NCI-H1105 treated with DMSO at 0.1 percent for 48 hours (cell line): ENCODE data around the gene GRHL3.
A peak's percentile ranks its signal among the peaks of the same experiment; 100 is the strongest.

Source experiments
- DNase-seq: peaks from one replicate; lab custom pipeline; 2025; lab: John Stamatoyannopoulos, UW

Gene GRHL3

DNA sequence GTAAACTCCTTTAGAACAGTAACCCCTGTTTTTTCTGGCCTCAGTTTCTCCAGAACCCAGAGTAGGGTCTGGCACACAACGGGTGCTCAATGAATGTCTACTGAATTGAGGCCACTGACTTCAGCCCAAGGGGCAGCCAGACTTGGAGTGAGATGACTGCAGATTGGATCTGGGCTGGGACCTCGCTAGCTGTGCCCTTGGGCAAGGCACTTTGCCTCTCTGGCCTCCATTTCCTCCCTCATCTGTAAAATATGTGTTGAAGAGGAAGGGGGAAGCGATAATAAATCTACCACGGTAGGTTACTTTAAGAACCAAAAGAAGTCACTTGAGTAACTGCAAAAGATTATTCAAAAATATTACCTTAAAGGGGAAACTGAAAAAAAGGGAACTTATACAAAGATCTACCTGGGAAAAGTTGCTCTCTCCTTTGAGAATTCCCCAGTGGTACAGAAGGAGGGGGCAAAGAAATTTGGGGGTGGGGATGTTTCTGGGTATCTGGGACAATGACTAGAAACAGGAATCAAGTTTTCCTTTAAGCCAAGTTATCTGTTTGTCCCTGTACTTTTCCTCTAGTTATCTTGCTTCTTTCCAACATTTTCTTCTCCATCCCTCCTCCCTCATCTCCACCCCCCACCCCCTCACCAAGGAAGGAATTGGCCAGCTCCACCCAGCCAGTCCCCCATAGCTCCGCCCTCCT lies 394 bp upstream of the GRHL3 start:
- DNase-seq = no peak

DNA sequence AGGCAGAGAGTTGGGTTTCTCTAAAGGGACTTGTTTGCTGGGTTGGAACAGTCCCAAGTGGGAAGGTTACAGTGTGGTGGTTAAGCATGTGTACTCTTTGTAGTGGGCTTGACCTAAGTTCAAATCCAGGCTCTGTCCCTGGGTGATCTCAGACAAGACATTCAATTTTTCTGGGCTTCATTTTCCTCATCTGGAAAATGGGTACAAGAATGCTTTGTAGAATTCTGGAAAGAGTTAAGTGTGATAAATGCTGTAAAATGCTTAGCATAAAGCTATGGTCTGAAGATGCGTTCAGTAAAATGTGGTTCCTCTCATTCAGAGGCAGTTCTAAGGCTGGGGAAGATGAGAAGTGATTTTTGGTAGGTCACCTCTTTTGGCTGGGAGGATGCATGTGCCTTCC lies 805 bp downstream of the GRHL3 start:
- no peak for DNase-seq

DNA sequence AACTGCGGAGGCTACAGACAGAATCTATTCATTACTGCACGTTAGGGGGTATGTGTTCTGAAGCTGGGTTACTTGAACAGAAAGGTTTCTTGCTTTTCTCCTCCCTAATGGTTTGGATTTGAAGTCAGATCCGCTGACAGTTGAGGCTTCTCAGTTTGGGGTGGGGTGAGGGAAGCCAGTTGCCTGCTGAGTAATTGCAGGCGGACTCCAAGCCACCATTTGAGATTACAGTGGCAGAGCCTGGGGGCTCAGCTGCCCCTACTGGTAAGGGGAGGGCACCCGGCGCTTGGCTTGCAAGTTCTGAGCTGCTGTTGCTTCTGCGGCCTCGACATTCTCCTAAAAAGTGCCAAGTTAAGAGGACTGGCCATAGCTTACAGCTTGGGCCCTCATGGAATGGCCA lies 2.0 kb downstream of the GRHL3 start:
- DNase-seq = no peak

DNA sequence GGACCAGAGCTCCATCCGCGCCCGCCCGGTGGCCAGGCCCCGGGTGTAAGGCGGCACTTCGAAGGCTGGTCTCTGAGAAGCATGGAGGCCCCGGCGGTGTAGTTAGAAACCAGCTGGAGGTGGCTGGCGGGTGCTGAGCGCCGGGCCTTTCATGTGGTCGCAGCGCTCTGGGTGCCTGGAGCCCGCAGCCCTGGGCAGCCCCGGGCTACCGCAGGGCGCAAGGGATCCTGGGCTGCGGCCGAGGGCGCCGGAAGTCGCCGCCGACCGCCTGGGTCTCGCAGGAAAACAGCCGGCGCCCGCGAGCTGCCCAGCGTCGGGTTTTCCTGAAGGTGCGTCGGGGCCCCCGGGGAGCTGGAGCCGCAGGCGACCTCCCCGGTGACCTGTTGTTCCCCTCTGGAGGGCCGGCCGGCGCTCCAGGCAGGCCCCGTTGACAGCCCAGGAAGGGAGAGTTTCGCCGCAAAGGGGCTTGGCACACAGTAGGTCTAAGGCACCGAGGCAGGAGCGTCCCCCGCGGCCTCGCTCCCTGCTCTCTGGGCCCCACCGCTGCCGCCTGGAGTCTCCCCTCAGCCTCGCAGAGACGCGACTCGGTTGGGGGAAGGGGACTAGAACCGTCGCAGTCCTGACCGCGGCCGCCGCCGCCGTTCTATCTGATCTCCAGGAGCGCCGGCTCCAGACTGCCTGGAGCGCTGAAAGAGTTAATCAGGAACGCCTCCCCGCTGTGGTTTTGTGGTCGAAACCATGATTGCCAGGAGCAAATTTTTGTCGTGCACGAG lies 2.7 kb downstream of the GRHL3 start:
- DNase-seq = no peak

DNA sequence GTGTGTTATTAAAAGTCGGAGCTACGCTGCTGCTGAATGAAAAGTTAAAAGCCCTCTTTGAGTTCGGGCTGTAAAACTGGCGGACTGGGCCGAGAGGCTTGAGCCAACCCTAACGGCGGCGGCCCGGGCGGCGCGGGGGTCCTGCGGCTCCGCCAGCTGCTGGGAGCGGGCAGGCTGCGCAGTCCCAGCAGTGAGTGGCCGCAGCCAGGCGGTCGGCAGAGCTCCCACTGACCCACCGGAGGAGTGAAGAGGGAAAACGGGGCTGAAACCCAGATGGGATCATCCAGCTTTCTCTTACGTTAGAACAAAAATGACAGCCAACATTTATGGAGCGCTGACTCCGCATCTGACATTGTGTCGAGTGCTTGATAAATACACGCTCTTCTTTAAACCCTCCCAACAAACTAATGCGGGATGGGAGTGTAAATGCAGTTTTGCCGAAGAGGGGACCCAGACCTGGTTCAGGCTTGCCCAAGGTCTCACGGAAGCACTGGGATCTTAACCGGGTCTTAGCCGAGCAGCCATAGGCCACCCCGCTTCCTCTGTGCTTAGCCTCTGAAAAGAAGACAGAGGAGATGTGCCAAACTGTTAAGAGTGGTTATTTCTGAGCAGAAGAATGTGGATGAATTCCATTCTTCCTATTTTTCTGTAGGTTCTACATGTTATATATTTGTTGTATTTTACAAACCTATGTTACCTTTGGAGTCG lies 3.5 kb downstream of the GRHL3 start:
- DNase-seq = no peak

DNA sequence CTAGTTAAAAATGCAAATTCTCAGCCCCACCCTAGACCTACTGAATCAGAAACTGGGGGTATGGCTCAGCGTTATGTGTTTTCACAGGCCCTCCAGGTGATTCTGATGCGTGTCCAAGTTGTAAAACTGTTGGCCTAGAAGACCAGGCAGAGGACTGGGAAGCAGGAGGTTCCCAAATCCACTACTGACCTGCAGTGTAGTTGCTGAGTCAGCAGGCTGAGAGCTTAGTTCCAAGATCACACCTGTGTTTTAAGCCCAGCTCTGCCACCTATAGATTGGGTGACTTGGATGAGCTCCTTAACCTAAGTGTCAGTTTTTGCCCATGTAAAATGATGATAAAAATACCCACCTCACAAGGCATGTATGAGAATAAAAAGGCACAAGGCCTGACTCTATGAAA lies 4.1 kb downstream of the GRHL3 start:
- DNase-seq = no peak

DNA sequence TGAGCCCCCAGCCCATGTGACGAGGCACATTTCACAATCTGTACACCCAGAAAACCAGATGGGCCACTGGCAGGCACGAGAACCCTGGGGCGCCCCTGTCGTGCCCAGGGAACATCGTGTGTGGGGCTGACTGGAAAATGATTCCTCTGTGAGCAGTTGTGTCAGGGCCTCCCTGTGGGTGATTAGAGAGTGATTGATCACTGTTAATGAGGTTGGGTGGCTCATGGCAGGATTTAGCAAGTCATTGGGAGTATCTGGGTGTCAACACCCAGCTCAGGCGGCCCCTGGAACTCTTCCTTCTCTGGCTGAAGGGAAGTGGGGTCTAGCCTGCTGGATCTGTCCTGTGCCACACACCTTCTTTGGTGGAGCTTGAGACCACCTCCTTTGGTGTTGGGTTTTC lies 5.7 kb downstream of the GRHL3 start:
- no peak for DNase-seq

DNA sequence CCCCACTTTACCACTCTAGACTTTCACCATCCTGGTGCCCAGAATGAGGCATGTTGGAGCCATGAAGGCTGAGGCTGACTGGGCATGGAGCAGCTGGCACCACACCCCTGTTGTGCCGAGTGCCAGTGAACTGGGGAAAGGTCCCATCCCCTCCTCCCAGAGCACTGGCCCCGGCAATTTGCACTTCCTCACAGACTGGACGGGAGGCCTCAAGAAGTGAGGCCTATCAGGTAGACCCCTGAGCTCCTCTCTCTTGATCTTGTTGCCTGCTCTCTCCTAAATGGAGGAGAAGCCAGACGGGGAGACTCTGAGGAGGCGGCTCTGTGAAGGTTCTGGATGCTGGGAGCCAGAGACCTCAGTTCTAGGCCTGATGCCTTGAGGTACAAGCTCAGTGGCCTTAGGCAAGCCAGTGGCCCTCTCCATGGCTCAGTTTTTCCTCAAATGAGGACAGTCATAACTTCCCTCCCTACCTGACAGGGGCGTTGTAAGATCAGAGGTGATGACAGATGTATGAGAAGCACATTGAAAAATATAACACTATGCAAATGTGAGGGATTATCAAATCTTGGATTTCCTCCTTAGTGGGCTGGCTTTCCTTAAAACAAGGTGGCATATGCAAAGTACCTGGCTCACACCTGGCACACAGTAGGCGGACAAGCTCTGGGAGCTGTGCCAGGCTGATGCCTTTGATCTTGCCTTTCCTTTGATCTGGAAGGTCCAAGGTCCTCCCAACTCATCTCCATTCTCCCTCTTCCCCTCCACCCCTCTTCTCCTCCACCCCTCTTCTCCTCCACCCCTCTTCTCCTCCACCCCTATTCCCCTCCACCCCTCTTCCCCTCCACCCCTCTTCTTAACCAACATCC lies 6.7 kb downstream of the GRHL3 start:
- DNase-seq = no peak

DNA sequence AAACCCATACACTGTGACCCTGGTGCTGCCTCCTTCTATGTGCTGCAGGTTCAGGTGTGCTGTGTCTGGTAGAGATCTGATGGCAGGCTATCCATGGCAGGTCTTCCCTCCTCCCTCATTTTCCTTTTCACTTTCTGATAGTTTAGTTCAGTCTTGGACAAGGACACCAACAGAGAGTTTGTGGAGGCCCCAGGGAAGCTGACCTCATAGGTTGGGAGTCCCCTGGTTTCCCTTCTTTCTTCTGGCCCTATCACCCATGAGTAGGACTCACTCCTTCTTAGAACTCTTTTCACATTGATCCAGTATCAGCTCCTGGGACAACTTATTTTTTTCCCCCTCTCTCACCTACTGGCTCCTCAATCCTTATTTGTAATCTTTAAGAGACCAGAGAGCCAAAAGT lies 8.3 kb downstream of the GRHL3 start:
- DNase-seq = no peak

DNA sequence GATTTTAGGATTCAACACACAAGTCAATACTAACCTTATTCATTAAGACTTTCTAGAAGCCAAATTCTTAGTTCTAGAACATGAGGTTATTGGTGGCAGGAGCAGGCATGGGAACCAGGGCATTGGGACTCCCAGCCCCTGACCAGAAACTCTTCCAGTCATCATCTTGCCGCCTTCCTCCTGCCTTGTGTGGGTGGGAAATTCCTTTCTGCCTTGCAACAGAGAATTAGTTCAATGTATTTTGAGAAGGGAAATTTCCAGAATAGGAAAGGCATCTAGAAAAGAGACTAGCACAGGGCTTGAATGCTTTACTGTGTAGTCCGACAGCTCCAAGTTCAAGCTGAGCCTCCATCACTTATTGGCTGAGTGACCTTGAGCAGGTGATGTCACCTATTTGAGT lies 8.7 kb downstream of the GRHL3 start:
- DNase-seq = no peak

DNA sequence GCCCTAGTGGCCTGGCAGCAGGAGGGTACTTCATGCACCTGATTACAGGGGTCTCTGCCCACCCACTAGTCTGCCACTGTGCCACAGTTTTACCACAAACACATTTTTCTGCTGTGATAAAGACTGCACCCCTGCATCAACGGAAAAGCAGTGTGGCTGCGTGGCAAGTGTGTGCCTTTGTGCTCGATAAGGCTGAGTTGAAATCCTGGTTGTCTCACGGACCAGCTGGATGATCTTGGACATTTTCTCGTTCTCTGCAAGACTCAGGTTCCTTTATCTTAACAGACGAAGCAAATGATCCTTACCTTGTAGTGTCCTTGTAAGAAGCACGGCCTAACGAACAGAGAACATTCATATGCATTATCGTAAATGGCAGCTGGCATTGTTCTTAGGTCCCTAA lies 10.2 kb downstream of the GRHL3 start:
- no peak for DNase-seq

DNA sequence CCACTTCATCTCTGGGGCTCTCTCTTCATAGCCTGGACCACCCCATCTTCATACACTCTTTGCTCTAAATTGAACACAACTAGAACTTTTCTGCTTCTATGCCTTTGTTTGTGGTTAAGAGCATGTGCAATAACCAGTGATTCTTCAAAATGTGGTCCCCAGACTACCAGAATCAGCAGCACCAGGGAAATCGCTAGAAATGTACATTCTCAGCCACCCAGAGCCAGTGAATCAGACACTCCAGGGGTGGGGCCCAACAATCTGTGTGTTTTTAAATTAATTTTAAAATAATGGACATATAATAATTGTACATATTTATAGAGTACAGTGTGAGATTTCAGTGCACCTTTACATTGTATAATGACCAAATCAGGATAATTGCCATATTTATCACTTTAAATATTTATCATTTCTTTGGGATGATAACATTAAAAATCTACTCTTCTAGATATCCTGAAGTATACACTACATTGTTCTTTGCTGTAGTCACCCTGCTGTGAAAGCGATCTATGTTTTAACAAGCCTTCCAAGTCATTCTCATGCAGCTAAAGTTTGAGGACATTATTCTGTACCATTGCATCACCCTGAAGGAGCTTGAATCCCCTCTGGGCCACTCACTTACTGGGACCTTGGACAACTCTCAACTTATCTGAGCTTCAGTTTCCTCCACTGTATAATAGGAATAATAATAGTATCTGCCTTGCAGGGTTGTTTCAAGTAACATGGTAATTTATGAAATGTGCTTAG lies 10.8 kb downstream of the GRHL3 start:
- DNase-seq = no peak

DNA sequence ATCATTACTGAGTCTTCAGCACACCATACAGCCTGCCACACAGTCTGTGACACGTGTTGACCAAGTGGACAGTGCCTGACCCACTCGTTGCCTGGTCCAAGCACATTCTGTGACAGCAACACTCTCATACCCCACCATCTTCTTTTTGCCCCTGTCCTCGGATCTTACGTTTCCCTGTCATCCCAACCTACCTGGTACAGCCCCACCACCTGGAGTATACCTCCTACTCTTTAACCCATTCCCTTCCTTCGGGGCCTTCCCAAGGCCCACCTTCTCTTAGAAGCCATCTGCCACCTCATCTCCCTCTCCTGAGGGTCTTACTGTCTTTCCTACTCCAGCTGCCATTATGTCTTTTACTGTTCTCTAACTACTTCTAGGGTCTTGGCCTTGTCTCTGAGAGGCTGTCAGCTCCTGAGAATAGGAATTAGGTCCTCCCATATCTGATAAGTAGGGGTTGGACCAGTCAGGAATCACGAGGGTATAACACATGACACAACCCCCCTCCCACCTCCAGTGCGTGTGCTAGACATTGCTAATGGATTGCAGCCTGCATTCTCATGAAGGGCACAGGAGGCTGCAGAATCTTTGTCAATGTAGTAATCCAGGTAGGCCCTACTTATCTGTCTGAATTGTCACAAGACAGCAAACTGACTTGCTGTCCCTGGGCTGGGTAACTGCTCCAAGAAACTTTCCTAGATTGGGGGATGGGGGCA lies 13.0 kb downstream of the GRHL3 start:
- DNase-seq = no peak

DNA sequence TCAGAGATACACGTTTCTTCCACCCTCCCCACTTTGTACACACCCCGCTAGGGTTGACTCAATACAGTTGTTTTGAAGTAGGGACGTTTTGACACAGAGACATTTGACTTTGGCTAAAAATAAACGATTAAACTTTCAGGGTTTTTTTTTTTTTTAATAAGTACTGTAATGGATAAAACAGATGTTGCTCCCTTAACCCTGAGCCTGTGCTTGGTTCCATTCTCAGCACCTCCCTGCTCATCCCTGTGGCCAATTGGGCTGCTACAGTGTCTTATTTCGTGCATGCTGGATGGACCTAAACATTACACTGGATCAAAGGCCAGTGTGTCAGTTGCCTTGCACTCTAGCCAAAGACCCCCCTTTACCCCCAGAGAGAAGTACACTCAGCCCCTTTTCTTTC lies 16.9 kb downstream of the GRHL3 start:
- DNase-seq = no peak

DNA sequence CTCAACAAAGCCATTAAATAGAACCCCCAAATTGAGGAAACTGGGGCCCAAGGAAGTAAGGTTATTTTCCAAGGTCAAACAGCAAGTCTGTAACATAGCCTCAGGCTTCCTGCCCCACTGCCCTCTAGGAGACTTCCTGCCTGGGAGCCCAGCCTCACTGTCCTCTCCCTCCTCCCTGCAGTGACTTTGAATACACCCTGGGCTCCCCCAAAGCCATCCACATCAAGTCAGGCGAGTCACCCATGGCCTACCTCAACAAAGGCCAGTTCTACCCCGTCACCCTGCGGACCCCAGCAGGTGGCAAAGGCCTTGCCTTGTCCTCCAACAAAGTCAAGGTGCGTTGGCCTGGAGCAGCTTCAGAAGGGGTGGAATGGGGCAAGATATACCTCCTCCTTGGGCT lies 18.3 kb downstream of the GRHL3 start:
- DNase-seq = no peak

DNA sequence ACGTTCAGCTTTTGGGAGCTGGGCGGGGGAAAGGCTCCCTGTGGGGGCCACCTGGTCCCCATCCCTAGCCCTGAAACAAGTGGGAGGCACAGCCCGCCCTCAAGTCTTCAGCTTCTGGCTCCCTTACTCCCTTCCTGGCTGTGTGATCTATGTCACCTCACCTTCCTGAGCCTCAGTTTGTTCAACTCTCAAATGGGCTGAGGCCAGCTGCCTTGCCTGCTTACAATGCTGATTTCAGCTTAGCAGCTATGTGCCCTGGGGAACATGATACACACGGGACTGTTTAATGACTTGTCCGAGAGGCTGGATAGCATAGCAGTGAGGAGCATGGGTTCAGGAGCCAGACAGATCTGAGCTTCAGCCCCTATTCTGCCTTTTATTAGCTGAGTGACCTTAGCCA lies 19.3 kb downstream of the GRHL3 start:
- no peak for DNase-seq

DNA sequence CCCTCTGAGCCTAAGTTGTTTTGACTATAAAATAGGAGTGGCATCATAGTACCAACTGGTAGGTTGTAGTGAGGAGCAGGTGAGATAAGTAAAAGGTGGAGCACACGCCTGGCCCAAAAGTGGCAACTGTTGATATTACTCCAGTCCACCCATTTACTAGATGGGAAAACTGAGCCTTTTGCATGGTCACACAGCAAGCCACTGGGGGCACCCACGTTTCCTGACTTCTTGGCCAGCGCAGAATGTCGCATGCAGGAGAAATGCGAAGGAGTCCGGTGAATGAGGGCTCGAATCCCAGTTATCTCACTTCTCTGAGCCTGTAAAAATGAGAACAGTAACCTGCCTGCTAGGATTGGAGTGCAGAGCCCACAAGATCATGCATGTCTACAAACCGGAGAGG lies 20.8 kb downstream of the GRHL3 start:
- no peak for DNase-seq

DNA sequence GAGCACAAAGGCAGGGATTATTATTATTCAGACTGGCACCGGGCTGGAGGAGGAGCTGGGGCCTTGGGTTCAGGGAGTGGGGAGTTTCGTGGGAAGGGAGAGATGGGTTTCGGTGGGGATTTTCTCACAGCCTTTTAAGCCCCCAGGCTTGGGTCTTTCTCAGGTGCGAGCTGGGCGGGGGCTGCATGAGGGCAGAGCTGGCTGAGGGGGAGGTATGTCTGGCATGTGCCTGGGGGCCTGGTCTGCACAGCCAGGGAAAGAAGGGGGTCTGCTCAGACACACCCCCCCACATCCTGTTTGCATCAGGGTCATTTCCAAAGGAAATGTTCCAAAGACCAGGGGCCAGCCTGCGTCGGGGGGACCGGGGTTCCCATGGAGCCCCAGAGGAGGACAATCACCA lies 21.6 kb downstream of the GRHL3 start:
- no peak for DNase-seq

DNA sequence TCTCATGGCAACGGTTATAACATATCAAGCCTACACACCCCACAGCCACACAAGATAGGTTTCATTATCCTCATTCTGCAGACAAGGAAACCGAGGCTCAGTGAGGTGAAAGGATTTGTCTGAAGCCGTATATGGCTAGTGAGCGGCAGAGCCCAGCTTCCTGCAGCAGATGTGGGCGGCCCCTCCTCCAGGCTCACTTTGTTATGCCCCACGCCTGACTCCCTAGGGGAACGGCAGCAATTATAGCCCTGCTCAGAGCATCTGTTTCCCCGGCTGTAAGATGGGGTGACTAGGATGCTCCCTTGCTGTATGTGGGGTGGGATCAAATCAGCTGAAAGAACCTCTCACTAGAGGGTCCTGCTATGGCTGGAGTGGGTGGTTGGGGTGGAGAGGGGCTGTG lies 22.1 kb downstream of the GRHL3 start:
- peak; percentile 14 for DNase-seq

DNA sequence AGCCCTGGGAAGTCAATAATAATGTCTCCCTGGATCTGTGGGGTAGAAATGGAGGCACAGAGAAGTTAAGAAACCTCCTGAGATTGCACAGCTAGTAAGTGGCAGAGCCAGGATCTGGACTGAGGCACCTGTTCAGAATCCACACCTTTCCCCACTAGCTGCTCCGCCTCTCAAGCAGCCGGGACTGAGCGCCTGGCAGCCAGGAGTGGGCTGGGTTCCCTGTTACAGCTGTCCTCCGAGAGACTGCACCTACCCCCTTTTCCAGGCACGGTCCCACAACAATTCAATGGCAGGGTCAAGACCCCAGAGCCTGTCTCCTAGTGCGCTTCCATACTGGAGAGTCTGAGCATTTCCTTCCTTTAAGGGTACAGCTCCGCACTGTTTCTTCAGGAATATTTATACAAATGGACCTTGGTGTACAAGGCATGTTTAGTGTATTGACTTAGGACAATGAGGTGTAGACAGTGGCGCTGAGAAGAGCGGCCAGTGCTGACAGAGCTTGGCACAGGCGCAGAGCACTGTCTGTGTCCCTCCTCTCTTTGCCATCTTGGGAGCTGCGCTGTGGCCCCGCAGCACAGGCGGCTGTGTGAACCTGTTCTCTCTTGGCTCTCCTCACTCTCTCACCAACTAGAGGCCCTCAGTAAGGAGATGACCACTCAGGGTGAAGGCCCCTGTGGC lies 24.4 kb downstream of the GRHL3 start:
- DNase-seq = no peak
